ENCODE results near the gene DESI2.

GRCh38 chr1:244731651-244732050 is 78.7 kb downstream of the DESI2 start:
- TF ChIP-seq EP300 (IDR thresholded peaks at IDR 0.05) (no peak), CTCF (IDR thresholded peaks at IDR 0.05) (no peak), POLR2AphosphoS2 (conservative IDR thresholded peaks at IDR 0.05; ENCODE audit: low read length) (no peak), MAZ (IDR thresholded peaks at IDR 0.05; ENCODE audit: borderline replicate concordance, low read depth, low read length) (no peak), CHD2 (IDR thresholded peaks at IDR 0.05; ENCODE audit: low read length, partially characterized antibody) (no peak), CHD4 (IDR thresholded peaks at IDR 0.05; ENCODE audit: borderline replicate concordance) (no peak), BHLHE40 (IDR thresholded peaks at IDR 0.05; ENCODE audit: low read depth, low read length) (no peak), KDM1A (IDR thresholded peaks at IDR 0.05; ENCODE audit: low read depth) (no peak), REST (IDR thresholded peaks at IDR 0.05) (no peak), ZFP36 (IDR thresholded peaks at IDR 0.05; ENCODE audit: borderline replicate concordance, partially characterized antibody) (no peak), JUNB (IDR thresholded peaks at IDR 0.05) (no peak), NR3C1 (IDR thresholded peaks at IDR 0.05) (no peak)
